ENCODE results near the gene USP53. TPM values are rescaled to one million over a fixed set of nuclear protein-coding genes. Genes with fewer than 3 reads are reported as not detected.

USP53 gene
- total and polyA plus RNA-seq, 2 donors from 2014 or later: 8.4 to 59.9 TPM

DNA sequence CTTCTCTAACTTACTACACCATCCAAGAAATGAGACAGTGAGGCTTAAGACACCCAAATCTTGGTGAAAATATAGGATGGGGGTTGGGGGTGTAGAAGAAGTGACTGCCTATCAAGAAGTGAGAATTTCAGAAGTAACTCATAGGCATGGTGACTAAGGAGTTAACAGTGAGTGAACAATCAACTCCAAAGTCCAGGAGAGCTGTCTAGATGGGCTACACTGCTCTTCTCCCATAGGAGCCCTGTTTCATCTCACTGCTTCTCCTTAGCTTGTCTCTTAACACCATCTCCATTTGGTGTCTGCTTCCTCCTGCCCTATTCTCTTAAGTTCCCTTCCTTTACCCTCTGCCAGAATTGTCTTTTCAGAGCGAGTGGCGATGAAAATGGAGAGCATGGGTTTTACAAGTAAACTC, 86.8 kb downstream of the USP53 start:
- TF ChIP-seq, protein P1, sequence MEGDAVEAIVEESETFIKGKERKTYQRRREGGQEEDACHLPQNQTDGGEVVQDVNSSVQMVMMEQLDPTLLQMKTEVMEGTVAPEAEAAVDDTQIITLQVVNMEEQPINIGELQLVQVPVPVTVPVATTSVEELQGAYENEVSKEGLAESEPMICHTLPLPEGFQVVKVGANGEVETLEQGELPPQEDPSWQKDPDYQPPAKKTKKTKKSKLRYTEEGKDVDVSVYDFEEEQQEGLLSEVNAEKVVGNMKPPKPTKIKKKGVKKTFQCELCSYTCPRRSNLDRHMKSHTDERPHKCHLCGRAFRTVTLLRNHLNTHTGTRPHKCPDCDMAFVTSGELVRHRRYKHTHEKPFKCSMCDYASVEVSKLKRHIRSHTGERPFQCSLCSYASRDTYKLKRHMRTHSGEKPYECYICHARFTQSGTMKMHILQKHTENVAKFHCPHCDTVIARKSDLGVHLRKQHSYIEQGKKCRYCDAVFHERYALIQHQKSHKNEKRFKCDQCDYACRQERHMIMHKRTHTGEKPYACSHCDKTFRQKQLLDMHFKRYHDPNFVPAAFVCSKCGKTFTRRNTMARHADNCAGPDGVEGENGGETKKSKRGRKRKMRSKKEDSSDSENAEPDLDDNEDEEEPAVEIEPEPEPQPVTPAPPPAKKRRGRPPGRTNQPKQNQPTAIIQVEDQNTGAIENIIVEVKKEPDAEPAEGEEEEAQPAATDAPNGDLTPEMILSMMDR (IDR thresholded peaks at IDR 0.05; ENCODE audit: borderline replicate concordance, extremely low read depth, insufficient read depth): no peak
- intact Hi-C loops (cut with DNase I): no loop called here
- no peak for FAIRE-seq
- no peaks in the 10 kb centered on the region for H3K9me3 ChIP-seq (ENCODE audit: control insufficient read depth in 2 of 3, insufficient read depth in 1 of 3, low read length in 3 of 3)
- peak in 2 of 5 donors; percentile 16 to 30 for DNase-seq
- H3K9ac ChIP-seq (ENCODE audit: low read length in 3 of 3): peak overlapping the region; percentile 80 to 98 (median 92)
- H3K4me3 ChIP-seq (ENCODE audit: low read length in 3 of 3): peak overlapping the region; percentile 90 to 97 (median 91)
- H3K27me3 ChIP-seq (ENCODE audit: control insufficient read depth, insufficient read depth, low read length): no peaks in the 10 kb centered on the region
- peaks cover 0 to 10% (median 6%) of the 10 kb centered on the region in 3 donors for H3K4me1 ChIP-seq (ENCODE audit: control insufficient read depth in 2 of 3, insufficient read depth in 2 of 3, low read depth in 1 of 3, low read length in 3 of 3)
- peaks cover 0 to 3% (median 0%) of the 10 kb centered on the region in 3 donors for H3K36me3 ChIP-seq (ENCODE audit: control insufficient read depth in 2 of 3, insufficient read depth in 3 of 3, low read length in 3 of 3)
- peak overlapping the region; percentile 90 to 97 for H3K27ac ChIP-seq (ENCODE audit: low read depth in 2 of 2, low read length in 2 of 2)

DNA sequence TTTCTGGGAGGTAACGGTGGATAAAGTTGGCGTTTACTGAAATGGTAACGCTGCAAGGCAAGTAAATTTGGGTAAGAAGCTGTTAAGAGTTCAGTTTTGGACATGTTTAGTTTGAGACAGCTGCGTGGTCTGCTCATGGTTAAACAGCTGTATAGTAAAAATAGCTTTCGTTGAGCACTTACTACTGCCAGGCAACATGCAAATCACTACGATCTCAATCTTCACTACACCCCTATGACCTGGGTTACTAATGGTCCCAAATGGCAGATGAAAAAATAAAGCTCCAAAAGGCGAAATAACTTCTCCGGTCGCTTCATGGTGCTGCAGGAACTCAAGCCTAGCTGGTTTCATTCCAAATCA, 87.2 kb downstream of the USP53 start:
- H3K9me3 ChIP-seq (ENCODE audit: control insufficient read depth in 2 of 3, insufficient read depth in 1 of 3, low read length in 3 of 3): no peaks in the 10 kb centered on the region
- H3K4me1 ChIP-seq (ENCODE audit: control insufficient read depth in 2 of 3, insufficient read depth in 2 of 3, low read depth in 1 of 3, low read length in 3 of 3): peaks cover 0 to 10% (median 6%) of the 10 kb centered on the region in 3 donors
- peaks cover 0 to 3% (median 0%) of the 10 kb centered on the region in 3 donors for H3K36me3 ChIP-seq (ENCODE audit: control insufficient read depth in 2 of 3, insufficient read depth in 3 of 3, low read length in 3 of 3)
- H3K4me3 ChIP-seq (ENCODE audit: low read length in 3 of 3): peak overlapping the region; percentile 90 to 97 (median 91)
- no peaks in the 10 kb centered on the region for H3K27me3 ChIP-seq (ENCODE audit: control insufficient read depth, insufficient read depth, low read length)
- H3K27ac ChIP-seq (ENCODE audit: low read depth in 2 of 2, low read length in 2 of 2): peak overlapping the region; percentile 90 to 97
- DNase-seq (peak in 1 of 5 donors; percentile 9), FAIRE-seq (no peak)
- intact Hi-C loops (cut with DNase I): no loop called here
- peak overlapping the region; percentile 80 to 98 (median 92) for H3K9ac ChIP-seq (ENCODE audit: low read length in 3 of 3)
- TF ChIP-seq, protein P1 (IDR thresholded peaks at IDR 0.05; ENCODE audit: borderline replicate concordance, extremely low read depth, insufficient read depth): no peak

DNA sequence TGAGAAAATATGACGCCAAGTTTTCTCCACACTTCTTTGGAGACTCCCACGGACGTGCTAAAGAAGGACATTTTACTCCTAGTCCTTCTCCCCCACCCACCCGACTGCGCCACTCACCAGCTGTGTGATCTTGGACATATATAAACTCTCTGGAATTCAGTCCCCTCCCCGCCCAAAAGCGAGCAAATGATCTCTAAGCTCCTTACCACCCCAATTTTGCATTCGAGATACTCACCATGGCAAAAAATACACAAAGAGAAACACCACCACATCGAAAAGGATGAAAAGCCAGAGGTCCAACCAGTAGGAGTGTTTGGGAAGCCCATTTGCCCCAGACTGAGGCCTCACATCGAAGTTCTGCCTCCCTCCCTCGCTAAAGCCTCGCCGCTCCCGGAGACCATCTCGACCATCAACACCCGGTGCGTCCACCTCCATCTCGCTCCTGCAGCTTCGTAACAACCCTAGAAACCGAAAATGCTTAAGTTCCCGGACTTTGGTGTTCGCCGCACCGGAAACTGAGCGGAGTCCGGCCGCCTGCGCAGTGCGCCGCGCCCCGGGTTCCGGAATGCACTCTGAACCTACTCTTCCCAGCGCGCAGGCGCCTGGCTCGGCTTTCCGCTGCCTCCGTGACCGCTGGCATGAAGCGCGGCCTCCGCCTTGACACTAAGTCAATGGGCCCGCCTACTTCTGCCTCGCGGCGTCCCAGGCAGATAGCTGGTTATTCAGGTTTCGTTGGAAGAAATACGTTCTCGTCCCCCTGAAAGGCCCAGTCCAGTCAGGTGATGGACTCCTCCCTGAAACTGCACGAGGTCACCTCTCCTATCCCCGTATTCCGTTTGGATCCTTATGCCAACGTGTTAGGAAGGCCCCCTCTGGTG, 87.8 kb downstream of the USP53 start:
- intact Hi-C loops (cut with DNase I): no loop called here
- H3K27ac ChIP-seq (ENCODE audit: low read depth in 2 of 2, low read length in 2 of 2): peak overlapping the region; percentile 90 to 97
- peaks cover 0 to 3% (median 0%) of the 10 kb centered on the region in 3 donors for H3K36me3 ChIP-seq (ENCODE audit: control insufficient read depth in 2 of 3, insufficient read depth in 3 of 3, low read length in 3 of 3)
- no peaks in the 10 kb centered on the region for H3K27me3 ChIP-seq (ENCODE audit: control insufficient read depth, insufficient read depth, low read length)
- peak; percentile 93 to 98 (median 96) for DNase-seq
- H3K4me3 ChIP-seq (ENCODE audit: low read length in 3 of 3): peak overlapping the region; percentile 90 to 97 (median 91)
- peaks cover 0 to 10% (median 6%) of the 10 kb centered on the region in 3 donors for H3K4me1 ChIP-seq (ENCODE audit: control insufficient read depth in 2 of 3, insufficient read depth in 2 of 3, low read depth in 1 of 3, low read length in 3 of 3)
- peak overlapping the region; percentile 80 to 98 (median 92) for H3K9ac ChIP-seq (ENCODE audit: low read length in 3 of 3)
- TF ChIP-seq, protein P1 (IDR thresholded peaks at IDR 0.05; ENCODE audit: borderline replicate concordance, extremely low read depth, insufficient read depth): no peak
- H3K9me3 ChIP-seq (ENCODE audit: control insufficient read depth in 2 of 3, insufficient read depth in 1 of 3, low read length in 3 of 3): no peaks in the 10 kb centered on the region
- FAIRE-seq: peak; percentile 30

Measured in kidney (tissue), 14 donors.